VCaP (cell line): ENCODE results near the gene MOV10.
A peak's percentile ranks its signal among the peaks of the same experiment; 100 is the strongest.

Source experiments
- H3K27ac ChIP-seq: fragments of 450-650 bp; 2 replicates; pipeline ENCODE4 v1.5.1; 2017
- TF ChIP-seq, protein P1 (sequence below): fragments of 450-650 bp; conservative IDR thresholded peaks from 2 replicates; pipeline ENCODE4 v1.5.1; 2017; ENCODE audit warnings: mild to moderate bottlenecking, moderate library complexity

The MOV10 gene

DNA sequence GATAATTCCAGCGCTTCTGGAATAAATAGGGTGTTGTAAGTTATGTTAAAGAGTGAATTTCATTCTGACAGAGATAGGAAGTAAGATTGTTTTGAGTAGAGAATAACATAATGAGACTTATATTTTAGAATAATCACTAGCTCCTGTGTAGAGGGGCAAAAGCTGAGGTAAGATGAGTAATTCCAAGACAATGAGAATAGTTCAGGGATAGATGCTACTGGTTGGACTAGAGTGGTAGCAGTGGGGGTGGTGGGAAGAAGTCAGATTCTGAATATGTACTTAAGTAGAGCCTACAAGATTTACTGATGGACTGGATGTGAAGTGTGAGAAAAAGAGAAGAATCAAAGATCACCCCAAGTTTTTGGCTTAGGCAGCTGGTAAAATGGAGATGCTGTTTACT is 23.3 kb upstream of the MOV10 start:
- no peak overlapping the region for H3K27ac ChIP-seq
- TF ChIP-seq, protein P1, sequence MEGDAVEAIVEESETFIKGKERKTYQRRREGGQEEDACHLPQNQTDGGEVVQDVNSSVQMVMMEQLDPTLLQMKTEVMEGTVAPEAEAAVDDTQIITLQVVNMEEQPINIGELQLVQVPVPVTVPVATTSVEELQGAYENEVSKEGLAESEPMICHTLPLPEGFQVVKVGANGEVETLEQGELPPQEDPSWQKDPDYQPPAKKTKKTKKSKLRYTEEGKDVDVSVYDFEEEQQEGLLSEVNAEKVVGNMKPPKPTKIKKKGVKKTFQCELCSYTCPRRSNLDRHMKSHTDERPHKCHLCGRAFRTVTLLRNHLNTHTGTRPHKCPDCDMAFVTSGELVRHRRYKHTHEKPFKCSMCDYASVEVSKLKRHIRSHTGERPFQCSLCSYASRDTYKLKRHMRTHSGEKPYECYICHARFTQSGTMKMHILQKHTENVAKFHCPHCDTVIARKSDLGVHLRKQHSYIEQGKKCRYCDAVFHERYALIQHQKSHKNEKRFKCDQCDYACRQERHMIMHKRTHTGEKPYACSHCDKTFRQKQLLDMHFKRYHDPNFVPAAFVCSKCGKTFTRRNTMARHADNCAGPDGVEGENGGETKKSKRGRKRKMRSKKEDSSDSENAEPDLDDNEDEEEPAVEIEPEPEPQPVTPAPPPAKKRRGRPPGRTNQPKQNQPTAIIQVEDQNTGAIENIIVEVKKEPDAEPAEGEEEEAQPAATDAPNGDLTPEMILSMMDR: no peak

GRCh38 chr1:112665857-112666256 is 8.6 kb upstream of the MOV10 start:
- TF ChIP-seq, protein P1: no peak
- no peak overlapping the region for H3K27ac ChIP-seq

DNA sequence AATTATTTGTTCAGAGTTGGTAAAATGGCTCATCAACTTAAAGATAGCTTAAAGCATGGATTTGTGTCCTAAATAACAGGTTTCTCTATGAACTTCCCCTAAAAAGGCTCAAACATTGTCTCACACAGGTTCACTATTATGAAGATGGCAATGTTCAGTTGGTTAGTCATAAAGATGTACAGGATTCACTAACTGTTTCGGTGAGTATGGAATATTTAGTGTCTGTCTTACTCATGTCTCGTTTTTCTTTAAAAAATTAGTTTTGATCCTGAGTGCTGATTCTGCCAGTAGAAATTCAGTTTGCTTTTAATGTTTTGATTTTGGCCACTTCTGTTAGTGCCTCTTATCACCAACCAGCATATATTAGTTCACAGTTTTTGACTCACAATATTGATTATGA is 7.5 kb upstream of the MOV10 start:
- TF ChIP-seq, protein P1: no peak
- no peak overlapping the region for H3K27ac ChIP-seq

DNA sequence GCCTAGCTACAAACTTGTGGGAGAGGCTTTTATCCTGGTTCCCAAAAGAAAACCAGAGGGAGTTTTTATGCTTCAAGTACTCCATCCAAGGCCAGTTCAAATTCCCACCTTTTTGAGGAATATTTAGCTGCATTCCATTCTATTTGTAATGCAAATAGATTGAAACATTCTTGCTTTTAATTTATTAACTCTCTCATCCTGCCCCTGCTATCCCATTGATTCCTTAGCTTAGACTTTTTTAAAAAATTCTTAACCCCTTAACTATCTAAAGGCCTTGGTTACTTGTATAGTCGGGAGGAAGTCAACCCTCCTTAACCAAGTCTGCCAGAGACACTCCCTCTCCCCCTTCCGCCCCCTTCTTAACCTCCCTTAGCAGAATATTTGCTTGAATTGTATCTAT is 2.5 kb upstream of the MOV10 start:
- no peak overlapping the region for H3K27ac ChIP-seq
- TF ChIP-seq, protein P1: no peak

DNA sequence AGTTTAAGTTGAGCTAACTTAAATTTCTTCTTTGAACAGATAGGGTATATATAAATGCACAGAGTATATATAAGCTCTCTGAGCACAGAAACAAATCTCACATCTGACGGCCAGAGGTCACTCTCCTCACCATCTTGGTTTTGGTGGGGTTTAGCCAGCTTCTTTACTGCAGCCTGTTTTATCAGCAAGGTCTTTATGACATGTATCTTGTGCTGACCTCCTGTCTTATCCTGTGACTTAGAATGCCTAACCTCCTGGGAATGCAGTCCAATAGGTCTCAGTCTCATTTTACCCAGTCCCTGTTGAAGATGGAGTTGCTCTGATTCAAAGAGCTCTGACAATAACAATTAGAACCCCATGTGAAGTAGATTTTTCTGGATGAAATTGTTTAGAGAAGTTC is 1.6 kb upstream of the MOV10 start:
- TF ChIP-seq, protein P1: no peak
- peak overlapping the region; percentile 92; the same call in 1 of the 2 replicates for H3K27ac ChIP-seq

DNA sequence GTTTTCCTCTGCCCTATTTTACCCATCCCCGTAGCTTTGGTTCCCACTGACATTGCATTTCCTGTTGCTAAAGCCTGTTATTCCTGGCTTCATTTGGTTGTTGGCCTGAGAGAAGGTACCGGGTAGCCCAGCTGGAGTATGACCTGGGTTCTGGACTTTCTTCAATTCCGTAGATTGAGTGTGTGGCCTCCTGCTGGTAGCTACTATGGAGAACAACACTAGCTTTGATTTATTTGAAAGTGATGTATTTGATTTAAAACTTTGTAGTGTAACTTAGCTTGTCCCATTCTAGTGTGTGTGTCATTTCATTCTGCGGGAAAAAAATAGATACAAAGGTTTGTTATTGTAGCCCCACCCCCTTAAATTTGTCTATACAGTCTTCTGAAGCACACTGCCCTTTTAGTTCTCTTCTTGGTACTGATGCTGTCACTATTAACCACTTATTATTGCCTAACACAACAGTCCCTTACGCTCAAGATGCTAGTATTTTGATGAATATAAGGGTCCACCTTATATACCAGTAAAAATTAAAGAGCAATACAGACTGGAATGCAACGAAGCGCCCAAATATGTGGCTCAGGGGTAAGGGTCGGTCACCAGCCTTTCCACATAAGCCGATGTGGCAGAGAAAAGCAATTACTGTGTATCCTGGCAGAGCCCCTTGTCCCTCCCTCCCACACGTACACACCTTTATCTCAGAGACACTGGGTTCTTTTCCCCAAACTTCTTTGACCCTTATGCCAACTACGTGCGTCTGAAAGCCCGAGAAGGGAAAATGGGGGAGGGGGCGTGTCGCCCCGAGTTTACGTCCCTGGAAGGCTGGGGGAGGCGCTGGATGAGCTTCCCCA is 643 bp upstream of the MOV10 start:
- TF ChIP-seq, protein P1: peak; percentile 70
- H3K27ac ChIP-seq: peak overlapping the region; percentile 92

DNA sequence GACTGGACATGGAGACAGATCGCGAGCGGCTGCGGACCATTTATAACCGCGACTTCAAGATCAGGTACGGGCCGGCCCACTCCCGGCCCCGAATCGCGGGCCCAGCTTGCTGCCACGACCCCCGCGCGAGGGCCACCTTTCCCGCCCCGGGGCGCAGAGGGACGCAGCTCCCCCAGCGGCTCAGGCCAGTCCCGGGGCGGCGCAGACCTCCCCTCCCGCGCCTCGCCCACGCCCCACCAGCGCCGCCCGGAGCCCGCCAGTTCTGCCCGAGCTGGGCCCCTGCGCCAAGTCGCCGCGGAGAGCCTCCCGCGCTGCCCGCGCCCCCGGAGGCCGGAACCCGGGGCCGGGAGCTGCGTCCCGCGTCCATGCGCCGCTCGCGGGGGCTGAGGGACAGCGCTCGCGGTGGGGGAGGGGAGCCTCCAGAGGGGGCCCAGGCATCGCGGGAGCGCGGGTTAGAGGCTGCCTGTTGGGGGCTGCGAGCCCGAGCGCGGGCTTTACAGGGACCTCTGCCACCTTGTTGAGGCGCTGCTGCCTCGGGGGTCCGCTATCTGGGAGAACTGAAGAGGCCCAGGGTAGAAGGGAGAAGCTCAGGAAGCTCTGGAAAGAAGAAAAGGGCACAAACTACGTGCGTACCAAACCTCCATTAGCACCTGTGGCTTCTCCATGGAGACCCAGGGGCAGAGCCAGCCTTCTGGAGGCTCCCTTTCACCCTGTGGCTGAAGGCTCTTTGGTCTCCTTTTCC is 698 bp downstream of the MOV10 start:
- TF ChIP-seq, protein P1: peak; percentile 29; the same call in 1 of the 2 replicates
- H3K27ac ChIP-seq: peak overlapping the region; percentile 92
